Calu3 (cell line): Measurements from ENCODE around the gene NBDY. TPM values are rescaled to one million over a fixed set of nuclear protein-coding genes. Genes with fewer than 3 reads are reported as not detected.
A peak's percentile ranks its signal among the peaks of the same experiment; 100 is the strongest.
"Not testable (repeated sequence)": the region's sequence is repeated elsewhere in the genome, so short reads cannot be mapped to it uniquely, and the experiment has no call there.

Experiments used
- BruUV-seq: library from RNA; stranded (reverse); fragments of 400-500 nt; replicated peaks from 2 replicates; lab custom pipeline; 2021; lab: Mats Ljungman, UMichigan
- CTCF ChIA-PET: fragments of 300-600 bp; sonication (Branson Sonifier 250); formaldehyde crosslinking; loops from one replicate; lab custom pipeline; 2022; ENCODE audit warnings: antibody characterized with exemption; lab: Charles Lee
- DNase-seq: peaks from one replicate; pipeline ENCODE4 v3.0.0; 2022
- H3K27ac Mint-ChIP-seq: one replicate; pipeline ENCODE4 v1.8.0; 2022; ENCODE audit warnings: mixed read lengths; ENCODE audit not compliant: unreplicated experiment
- H3K27me3 Mint-ChIP-seq: one replicate; pipeline ENCODE4 v1.8.0; 2022; ENCODE audit warnings: mixed read lengths; ENCODE audit not compliant: unreplicated experiment
- H3K36me3 Mint-ChIP-seq: one replicate; pipeline ENCODE4 v1.8.0; 2022; ENCODE audit warnings: mild to moderate bottlenecking, moderate library complexity, mixed read lengths; ENCODE audit not compliant: insufficient read depth, unreplicated experiment
- H3K4me1 Mint-ChIP-seq: one replicate; pipeline ENCODE4 v1.8.0; 2022; ENCODE audit warnings: mild to moderate bottlenecking, low read depth, mixed read lengths; ENCODE audit not compliant: unreplicated experiment
- H3K4me3 Mint-ChIP-seq: one replicate; pipeline ENCODE4 v1.8.0; 2022; ENCODE audit warnings: mild to moderate bottlenecking, low read depth, moderate library complexity, mixed read lengths; ENCODE audit not compliant: unreplicated experiment
- H3K9me3 Mint-ChIP-seq: one replicate; pipeline ENCODE4 v1.8.0; 2022; ENCODE audit warnings: low read depth, mixed read lengths; ENCODE audit not compliant: unreplicated experiment
- intact Hi-C: fragments of 100-400 bp; cut with micrococcal nuclease; formaldehyde crosslinking; loops from one replicate; pipeline ENCODE4 v1.10.0; 2022; ENCODE audit not compliant: unreplicated experiment
- total RNA-seq: library from RNA; stranded (reverse); gene quantifications from 2 replicates; pipeline ENCODE4 v1.2.3, GENCODE V29; 2022
- TF ChIP-seq, protein P1 (sequence below): fragments of 200-600 bp; IDR thresholded peaks from one replicate; pipeline ENCODE4 v1.8.0; 2022; ENCODE audit warnings: antibody characterized with exemption; ENCODE audit not compliant: unreplicated experiment

Gene NBDY
- total RNA-seq, 1 experiment from 2014 or later, result 57.1 TPM

DNA sequence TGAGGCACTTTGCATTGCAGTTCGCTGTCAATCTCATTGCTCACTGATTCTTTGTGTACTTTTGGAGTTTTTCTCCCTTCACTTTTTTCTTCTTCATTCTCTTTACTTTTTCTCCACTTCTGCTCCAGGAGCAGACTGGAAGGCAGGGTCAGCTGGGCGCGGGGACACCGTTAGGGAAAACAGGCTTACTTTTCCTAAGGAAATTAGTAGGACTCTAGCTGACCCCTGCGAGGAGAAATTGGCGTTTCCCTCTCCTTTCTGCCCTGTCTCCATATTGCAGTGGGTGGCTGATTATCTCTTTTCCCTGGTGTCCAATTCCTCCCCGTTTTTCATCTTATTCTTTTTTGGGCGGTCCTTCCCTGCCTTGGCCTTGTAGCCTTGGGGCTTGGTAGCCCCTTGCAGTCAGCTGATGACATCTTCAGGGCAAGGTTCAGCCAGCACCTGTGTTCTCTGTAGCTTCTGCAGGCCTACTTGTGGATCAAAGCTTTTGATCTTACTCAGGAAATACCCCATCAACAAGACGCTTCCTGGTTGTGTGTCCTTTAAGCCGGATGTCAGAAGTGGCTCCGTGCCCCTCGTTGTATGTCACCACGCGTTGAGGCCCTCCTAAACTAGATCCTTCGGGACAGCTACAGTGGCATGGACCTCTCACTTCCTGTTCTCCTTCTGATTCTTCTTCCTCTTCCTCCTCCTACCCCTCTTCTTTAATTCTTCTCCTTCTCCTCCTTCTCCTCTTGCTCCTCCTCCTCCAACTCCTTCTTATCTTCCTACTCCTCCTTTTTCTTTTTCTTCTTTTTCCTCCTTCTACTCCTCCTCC, 36.1 kb downstream of the NBDY start:
- H3K4me1 Mint-ChIP-seq, result peaks cover 10% of the 10 kb centered on the region
- no TSS peak for BruUV-seq
- no peaks in the 10 kb centered on the region for H3K36me3 Mint-ChIP-seq
- intact Hi-C loops, result no loop called here
- no peaks in the 10 kb centered on the region for H3K27me3 Mint-ChIP-seq
- no peaks in the 10 kb centered on the region for H3K9me3 Mint-ChIP-seq
- CTCF ChIA-PET, result no interaction called here
- TF ChIP-seq, protein P1, sequence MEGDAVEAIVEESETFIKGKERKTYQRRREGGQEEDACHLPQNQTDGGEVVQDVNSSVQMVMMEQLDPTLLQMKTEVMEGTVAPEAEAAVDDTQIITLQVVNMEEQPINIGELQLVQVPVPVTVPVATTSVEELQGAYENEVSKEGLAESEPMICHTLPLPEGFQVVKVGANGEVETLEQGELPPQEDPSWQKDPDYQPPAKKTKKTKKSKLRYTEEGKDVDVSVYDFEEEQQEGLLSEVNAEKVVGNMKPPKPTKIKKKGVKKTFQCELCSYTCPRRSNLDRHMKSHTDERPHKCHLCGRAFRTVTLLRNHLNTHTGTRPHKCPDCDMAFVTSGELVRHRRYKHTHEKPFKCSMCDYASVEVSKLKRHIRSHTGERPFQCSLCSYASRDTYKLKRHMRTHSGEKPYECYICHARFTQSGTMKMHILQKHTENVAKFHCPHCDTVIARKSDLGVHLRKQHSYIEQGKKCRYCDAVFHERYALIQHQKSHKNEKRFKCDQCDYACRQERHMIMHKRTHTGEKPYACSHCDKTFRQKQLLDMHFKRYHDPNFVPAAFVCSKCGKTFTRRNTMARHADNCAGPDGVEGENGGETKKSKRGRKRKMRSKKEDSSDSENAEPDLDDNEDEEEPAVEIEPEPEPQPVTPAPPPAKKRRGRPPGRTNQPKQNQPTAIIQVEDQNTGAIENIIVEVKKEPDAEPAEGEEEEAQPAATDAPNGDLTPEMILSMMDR, result no peak
- H3K4me3 Mint-ChIP-seq, result no peak overlapping the region
- H3K27ac Mint-ChIP-seq, result peak overlapping the region; percentile 13
- no peak for DNase-seq

DNA sequence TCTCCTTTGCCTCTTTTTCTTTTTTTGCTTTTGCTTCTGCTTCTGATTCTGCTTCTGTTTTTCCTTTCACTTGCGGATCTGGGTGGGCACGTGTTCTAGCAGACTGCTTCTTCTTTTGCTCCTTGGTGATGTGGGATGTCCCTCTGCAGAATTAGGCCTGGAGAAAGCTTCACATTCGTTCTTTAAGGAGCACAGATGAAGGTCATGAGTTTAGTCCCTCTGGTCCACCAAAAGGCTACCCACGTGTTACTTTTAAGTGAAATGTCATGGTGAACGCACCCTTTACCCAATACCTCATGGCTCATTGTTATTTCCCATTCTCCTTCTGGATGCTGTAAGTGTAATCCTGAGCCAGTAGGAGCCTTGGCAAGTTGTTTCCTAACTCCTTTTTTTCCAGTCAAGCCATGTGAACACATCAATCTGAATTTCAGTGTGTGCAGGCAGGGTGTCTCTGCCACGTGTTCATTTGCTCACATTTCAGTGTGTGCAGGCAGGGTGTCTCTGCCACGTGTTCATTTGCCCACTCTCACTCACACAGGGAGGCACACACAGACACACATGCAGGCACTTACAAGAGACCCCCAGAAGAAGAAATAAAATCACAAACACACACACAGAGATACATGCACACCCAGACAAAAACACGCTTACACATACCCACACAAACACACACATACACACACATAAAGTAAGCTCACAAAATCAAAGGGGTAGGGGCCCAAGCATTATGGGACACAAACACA, 36.9 kb downstream of the NBDY start:
- BruUV-seq, result no TSS peak
- Mint-ChIP-seq H3K4me1 (peaks cover 10% of the 10 kb centered on the region), H3K4me3 (no peak overlapping the region), H3K27ac (no peak overlapping the region), H3K27me3 (no peaks in the 10 kb centered on the region), H3K36me3 (no peaks in the 10 kb centered on the region), H3K9me3 (no peaks in the 10 kb centered on the region)
- no peak for DNase-seq
- CTCF ChIA-PET, result no interaction called here
- TF ChIP-seq, protein P1, result no peak
- intact Hi-C loops, result no loop called here

DNA sequence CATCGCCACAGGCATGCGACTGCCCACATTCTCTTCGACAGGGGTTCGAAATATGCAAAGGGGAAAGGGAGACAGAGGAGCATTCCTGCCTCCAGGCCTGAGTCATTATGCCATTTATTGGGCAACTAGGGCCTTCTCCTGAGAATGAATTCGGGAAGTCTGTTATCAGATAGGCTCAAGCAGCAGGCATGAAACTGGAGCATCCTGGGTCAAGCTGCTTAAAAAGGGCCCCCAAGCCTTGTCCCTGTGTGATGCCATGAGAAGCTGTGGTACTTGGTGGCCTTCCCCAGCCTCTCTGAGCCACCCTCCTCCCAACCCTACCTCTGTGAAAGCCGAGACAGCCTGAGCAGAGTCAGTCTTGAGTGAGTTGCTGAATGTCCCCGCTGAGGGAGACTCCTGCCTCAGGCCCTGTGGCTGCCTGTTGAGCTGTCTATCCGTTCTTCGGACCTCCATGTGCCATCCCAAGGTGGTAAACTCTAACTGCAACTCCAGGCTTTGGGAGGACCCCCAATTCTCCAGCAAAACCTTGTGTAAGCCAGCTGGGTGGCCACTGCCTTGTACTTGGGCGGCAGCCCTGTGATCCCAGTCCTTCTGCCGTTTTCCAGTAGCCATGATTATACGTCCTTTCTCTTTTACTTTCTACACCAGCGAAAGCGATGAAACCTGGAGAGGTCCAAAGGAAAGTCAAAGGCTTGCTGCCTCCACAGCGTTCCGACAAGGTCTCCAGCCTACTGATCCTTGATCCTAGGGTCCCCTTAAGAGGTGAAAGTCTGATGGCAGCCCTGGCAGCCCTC, 37.7 kb downstream of the NBDY start:
- Mint-ChIP-seq H3K9me3 (no peaks in the 10 kb centered on the region), H3K27me3 (no peaks in the 10 kb centered on the region), H3K36me3 (no peaks in the 10 kb centered on the region), H3K4me3 (no peak overlapping the region), H3K4me1 (peaks cover 10% of the 10 kb centered on the region), H3K27ac (no peak overlapping the region)
- TF ChIP-seq, protein P1, result no peak
- DNase-seq, result no peak
- intact Hi-C loops, result no loop called here
- CTCF ChIA-PET, result no interaction called here
- BruUV-seq, result no TSS peak

DNA sequence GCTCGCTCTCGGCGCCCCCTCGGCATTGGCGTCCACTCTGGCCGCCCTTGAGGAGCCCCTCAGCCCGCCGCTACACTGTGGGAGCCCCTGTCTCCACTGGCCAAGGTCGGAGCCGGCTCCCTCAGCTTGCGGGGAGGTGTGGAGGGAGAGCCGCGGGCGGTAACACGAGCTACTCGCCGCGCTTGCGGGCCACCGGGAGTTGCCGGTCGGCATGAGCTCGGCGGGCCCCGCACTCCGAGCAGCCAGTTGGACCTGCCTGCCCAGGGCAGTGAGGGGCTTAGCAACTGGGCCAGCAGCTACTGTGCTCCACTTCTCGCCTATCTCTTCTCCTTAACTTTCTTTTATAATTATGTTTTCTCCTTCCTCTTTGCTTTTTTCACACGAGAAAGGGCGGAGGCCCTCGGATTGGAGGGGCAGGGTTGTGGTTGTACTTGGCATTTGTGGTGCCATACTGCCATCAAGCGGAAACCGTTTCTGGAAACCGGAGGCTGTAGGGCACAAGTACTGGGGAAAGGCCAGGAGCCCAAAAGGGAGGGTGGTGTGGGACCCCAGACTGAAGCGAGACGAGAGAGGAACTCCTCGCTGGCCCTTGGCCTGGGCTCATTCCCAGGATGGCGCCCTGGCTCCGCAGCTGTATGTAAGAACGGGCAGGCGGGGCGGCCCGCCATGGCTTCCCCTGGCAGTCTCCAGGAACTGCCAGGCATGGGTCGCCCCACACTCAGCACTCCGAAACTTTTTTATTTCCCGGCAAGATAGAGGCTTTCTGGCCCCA, 38.5 kb downstream of the NBDY start:
- H3K4me1 Mint-ChIP-seq, H3K4me3 Mint-ChIP-seq, DNase-seq, H3K27me3 Mint-ChIP-seq, intact Hi-C loops, H3K27ac Mint-ChIP-seq, CTCF ChIA-PET, H3K36me3 Mint-ChIP-seq, BruUV-seq, H3K9me3 Mint-ChIP-seq: not testable (repeated sequence)

DNA sequence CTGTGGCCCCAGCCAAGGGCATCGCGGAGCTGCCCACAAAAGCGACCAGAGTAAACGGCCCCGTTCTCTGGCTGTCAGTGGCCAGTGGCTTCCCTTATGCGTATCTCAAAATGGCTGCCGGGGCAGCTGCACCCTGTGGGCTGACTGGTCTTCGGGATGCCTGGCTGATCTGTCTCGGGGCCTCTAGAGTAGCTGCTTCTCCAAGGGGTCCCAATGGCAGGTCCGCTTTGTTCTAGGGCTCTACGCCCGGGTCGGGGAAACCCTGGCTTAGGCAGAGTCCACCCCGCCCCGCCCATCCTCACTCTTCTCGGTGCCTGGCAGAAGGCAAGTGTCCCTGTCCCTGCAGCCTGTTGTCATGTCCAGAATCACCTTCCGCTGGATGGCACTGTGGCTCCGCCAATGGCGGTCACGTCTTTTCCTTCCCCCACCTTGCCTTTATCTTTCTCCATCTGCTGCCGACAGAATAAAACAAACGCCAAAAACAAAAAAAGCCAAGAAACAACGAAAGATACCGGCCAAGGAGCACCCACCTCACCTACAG, 39.1 kb downstream of the NBDY start:
- BruUV-seq, H3K4me1 Mint-ChIP-seq, CTCF ChIA-PET, H3K9me3 Mint-ChIP-seq, H3K36me3 Mint-ChIP-seq, H3K27ac Mint-ChIP-seq, DNase-seq, H3K4me3 Mint-ChIP-seq, H3K27me3 Mint-ChIP-seq, intact Hi-C loops: not testable (repeated sequence)

DNA sequence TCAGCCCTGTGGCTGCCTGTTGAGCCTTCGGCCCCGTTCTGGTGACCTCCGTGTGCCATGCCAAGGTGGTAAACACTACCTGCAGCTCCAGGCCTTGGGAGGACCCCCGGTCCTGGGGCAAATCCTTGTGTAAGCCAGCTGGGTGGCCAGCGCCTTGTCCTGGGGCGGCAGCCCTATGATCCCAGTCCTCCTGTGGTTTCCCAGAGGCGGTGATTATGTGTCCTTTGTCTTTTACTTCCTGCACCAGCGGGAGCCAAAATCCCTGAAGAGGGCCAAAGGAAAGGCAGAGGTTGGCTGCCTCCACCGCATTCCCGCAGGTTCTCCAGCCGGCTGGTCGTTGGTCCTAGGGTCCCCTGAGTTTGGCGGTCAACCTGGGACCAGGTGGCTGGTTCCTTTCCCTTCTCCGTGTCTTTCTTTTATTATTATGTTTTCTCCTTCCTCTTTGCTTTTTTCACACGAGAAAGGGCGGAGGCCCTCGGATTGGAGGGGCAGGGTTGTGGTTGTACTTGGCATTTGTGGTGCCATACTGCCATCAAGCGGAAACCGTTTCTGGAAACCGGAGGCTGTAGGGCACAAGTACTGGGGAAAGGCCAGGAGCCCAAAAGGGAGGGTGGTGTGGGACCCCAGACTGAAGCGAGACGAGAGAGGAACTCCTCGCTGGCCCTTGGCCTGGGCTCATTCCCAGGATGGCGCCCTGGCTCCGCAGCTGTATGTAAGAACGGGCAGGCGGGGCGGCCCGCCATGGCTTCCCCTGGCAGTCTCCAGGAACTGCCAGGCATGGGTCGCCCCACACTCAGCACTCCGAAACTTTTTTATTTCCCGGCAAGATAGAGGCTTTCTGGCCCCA, 43.9 kb downstream of the NBDY start:
- H3K27me3 Mint-ChIP-seq, intact Hi-C loops, H3K27ac Mint-ChIP-seq, BruUV-seq, H3K9me3 Mint-ChIP-seq, CTCF ChIA-PET, H3K4me3 Mint-ChIP-seq, H3K4me1 Mint-ChIP-seq, H3K36me3 Mint-ChIP-seq, DNase-seq: not testable (repeated sequence)
